ENCODE data around the gene PTPRT. TPM values are rescaled to one million over a fixed set of nuclear protein-coding genes. Genes with fewer than 3 reads are reported as not detected.

The PTPRT gene
- total RNA-seq, 1 experiment from 2014 or later: not detected

GRCh38 chr20:42155586-42155985, 1034.1 kb downstream of the PTPRT start:
- Histone ChIP-seq H3K4me2 (ENCODE audit: low read length) (no peak overlapping the region), H3K4me3 (replicated peaks in 1 of 2; ENCODE audit: low read depth in 1 of 2, low read length in 2 of 2) (no peak overlapping the region), H3K36me3 (ENCODE audit: control insufficient read depth in 1 of 2, insufficient read depth in 2 of 2, low read length in 2 of 2) (no peaks in the 10 kb centered on the region), H3K79me2 (ENCODE audit: insufficient read depth, low read length) (no peaks in the 10 kb centered on the region), H3K9me2 (ENCODE audit: insufficient read depth) (no peaks in the 10 kb centered on the region), H3K9ac (ENCODE audit: low read length) (no peak overlapping the region), H3K4me1 (ENCODE audit: control insufficient read depth in 1 of 2, insufficient read depth in 2 of 2, low read length in 2 of 2) (no peaks in the 10 kb centered on the region), H4K20me1 (ENCODE audit: insufficient read depth) (no peaks in the 10 kb centered on the region), H3K27ac (ENCODE audit: low read depth, low read length) (no peak overlapping the region), H3K9me3 (ENCODE audit: control insufficient read depth in 1 of 2, insufficient read depth in 1 of 2, low read depth in 1 of 2, low read length in 2 of 2) (peaks cover 13 to 26% of the 10 kb centered on the region in 2 experiments; a peak in 2 of 4 replicates), H2AFZ (ENCODE audit: low read depth, low read length, poor library complexity, severe bottlenecking) (no peak overlapping the region), H3K27me3 (ENCODE audit: insufficient read depth, low read length) (no peaks in the 10 kb centered on the region)
- CTCF ChIA-PET: no interaction called here
- intact Hi-C loops (cut with micrococcal nuclease): no loop called here
- TF ChIP-seq, protein P1, sequence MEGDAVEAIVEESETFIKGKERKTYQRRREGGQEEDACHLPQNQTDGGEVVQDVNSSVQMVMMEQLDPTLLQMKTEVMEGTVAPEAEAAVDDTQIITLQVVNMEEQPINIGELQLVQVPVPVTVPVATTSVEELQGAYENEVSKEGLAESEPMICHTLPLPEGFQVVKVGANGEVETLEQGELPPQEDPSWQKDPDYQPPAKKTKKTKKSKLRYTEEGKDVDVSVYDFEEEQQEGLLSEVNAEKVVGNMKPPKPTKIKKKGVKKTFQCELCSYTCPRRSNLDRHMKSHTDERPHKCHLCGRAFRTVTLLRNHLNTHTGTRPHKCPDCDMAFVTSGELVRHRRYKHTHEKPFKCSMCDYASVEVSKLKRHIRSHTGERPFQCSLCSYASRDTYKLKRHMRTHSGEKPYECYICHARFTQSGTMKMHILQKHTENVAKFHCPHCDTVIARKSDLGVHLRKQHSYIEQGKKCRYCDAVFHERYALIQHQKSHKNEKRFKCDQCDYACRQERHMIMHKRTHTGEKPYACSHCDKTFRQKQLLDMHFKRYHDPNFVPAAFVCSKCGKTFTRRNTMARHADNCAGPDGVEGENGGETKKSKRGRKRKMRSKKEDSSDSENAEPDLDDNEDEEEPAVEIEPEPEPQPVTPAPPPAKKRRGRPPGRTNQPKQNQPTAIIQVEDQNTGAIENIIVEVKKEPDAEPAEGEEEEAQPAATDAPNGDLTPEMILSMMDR (IDR thresholded peaks at IDR 0.05 in 2 of 3, conservative IDR thresholded peaks at IDR 0.05 in 1 of 3; ENCODE audit: borderline replicate concordance in 1 of 3, insufficient read depth in 1 of 3, low read depth in 2 of 3, low read length in 2 of 3): no peak
- no peak for TF ChIP-seq FOSL1 (IDR thresholded peaks at IDR 0.05; ENCODE audit: low read depth)
- no peak for TF ChIP-seq POLR2AphosphoS5 (IDR thresholded peaks at IDR 0.05; ENCODE audit: low read depth, low read length)
- TF ChIP-seq REST (IDR thresholded peaks at IDR 0.05; ENCODE audit: low read depth): no peak
- RAD21 ChIA-PET (ENCODE audit: low non-redundant PET in 1 of 2, low total read pairs in 2 of 2, uncharacterized antibody in 2 of 2, unreplicated experiment in 2 of 2): no interaction called here
- POLR2A ChIA-PET: no interaction called here
- ATAC-seq (no peak), DNase-seq (ENCODE audit: low read depth, low spot score) (no peak)
- no TSS peak for BruUV-seq (replicated peaks)

All from HCT116 (cell line).